ENCODE measurements around the gene RNF225. TPM values are rescaled to one million over a fixed set of nuclear protein-coding genes. Genes with fewer than 3 reads are reported as not detected.
A peak's percentile ranks its signal among the peaks of the same experiment; 100 is the strongest.
"Not testable (repeated sequence)": the region's sequence is repeated elsewhere in the genome, so short reads cannot be mapped to it uniquely, and the experiment has no call there.

RNF225 gene
- total and polyA plus RNA-seq, 2 donors (not counting 1 experiment from before 2014, with no cell fraction given) = 0.49 TPM; not detected in 1

GRCh38 chr19:58401840-58402421, 6.5 kb downstream of the RNF225 start:
- ATAC-seq (ENCODE audit: low read depth) = no peak
- H3K27me3 Mint-ChIP-seq = peaks cover 3% of the 10 kb centered on the region
- H3K36me3 ChIP-seq (replicated peaks in 1 of 2; ENCODE audit: control extremely low read depth in 1 of 2, control insufficient read depth in 1 of 2, extremely low read depth in 1 of 2, insufficient read depth in 2 of 2, low read length in 1 of 2) = no peaks in the 10 kb centered on the region
- H3K4me3 ChIP-seq (ENCODE audit: control extremely low read depth in 1 of 5, extremely low read depth in 1 of 5, insufficient read depth in 1 of 5, low read depth in 2 of 5, low read length in 4 of 5) = peak overlapping the region; percentile 21 to 68 (median 64)
- H3K9me3 ChIP-seq (ENCODE audit: control extremely low read depth in 1 of 3, control insufficient read depth in 2 of 3, insufficient read depth in 1 of 3, low read length in 2 of 3) = peaks cover 0 to 7% (median 0%) of the 10 kb centered on the region in 3 donors
- no peak overlapping the region for H3K27ac Mint-ChIP-seq
- peaks cover 6 to 15% of the 10 kb centered on the region in 2 donors for H3K4me1 ChIP-seq (ENCODE audit: control insufficient read depth in 2 of 2, insufficient read depth in 2 of 2, low read length in 2 of 2)
- DNase-seq = peak; percentile 32
- peak overlapping the region; percentile 62 to 87 for H3K27ac ChIP-seq (ENCODE audit: low read length in 2 of 2)
- CTCF ChIA-PET = no interaction called here
- peaks cover 2% of the 10 kb centered on the region for H3K79me2 ChIP-seq (ENCODE audit: control insufficient read depth, insufficient read depth, low read length)
- H3K4me1 Mint-ChIP-seq = peaks cover 14% of the 10 kb centered on the region
- TF ChIP-seq, protein P1, sequence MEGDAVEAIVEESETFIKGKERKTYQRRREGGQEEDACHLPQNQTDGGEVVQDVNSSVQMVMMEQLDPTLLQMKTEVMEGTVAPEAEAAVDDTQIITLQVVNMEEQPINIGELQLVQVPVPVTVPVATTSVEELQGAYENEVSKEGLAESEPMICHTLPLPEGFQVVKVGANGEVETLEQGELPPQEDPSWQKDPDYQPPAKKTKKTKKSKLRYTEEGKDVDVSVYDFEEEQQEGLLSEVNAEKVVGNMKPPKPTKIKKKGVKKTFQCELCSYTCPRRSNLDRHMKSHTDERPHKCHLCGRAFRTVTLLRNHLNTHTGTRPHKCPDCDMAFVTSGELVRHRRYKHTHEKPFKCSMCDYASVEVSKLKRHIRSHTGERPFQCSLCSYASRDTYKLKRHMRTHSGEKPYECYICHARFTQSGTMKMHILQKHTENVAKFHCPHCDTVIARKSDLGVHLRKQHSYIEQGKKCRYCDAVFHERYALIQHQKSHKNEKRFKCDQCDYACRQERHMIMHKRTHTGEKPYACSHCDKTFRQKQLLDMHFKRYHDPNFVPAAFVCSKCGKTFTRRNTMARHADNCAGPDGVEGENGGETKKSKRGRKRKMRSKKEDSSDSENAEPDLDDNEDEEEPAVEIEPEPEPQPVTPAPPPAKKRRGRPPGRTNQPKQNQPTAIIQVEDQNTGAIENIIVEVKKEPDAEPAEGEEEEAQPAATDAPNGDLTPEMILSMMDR (IDR thresholded peaks at IDR 0.05) = no peak
- TF ChIP-seq EZH2 (IDR thresholded peaks at IDR 0.05; ENCODE audit: borderline replicate concordance, insufficient read depth, low read depth, low read length, poor library complexity, severe bottlenecking) = no peak
- H3K9me3 Mint-ChIP-seq (ENCODE audit: insufficient read depth) = no peaks in the 10 kb centered on the region
- intact Hi-C loops (cut with micrococcal nuclease) = loop anchor here (1.0 to 2.0 kb wide), 10 partner anchors 15 to 219 kb away; partner anchors contain the start of genes ERVK3-1, MZF1, RPS5 and ZNF132
- H3K4me2 ChIP-seq (replicated peaks; ENCODE audit: low read depth, low read length, poor library complexity, severe bottlenecking) = peak overlapping the region; percentile 99
- H2AFZ ChIP-seq (ENCODE audit: insufficient read depth, low read depth, low read length, poor library complexity, severe bottlenecking) = peak overlapping the region; percentile 77
- 33% methylated on average over 11 of the region's 23 CpGs for WGBS (ENCODE audit: insufficient coverage)
- POLR2A ChIA-PET = interaction anchor here (0.7 kb wide), 2 partner anchors 22 to 166 kb away, joined by 5 to 6 read pairs; no protein-coding TSS in a partner anchor
- H3K27me3 ChIP-seq (replicated peaks in 1 of 4; ENCODE audit: control extremely low read depth in 1 of 4, control insufficient read depth in 3 of 4, insufficient read depth in 4 of 4, low read length in 3 of 4) = peaks cover 0 to 17% (median 6%) of the 10 kb centered on the region in 4 experiments
- H3K4me3 Mint-ChIP-seq = peak overlapping the region; percentile 89
- H4K20me1 ChIP-seq (ENCODE audit: control insufficient read depth, insufficient read depth, low read length, poor library complexity, severe bottlenecking) = no peaks in the 10 kb centered on the region
- H3K9ac ChIP-seq (ENCODE audit: low read length) = peak overlapping the region; percentile 70

DNA sequence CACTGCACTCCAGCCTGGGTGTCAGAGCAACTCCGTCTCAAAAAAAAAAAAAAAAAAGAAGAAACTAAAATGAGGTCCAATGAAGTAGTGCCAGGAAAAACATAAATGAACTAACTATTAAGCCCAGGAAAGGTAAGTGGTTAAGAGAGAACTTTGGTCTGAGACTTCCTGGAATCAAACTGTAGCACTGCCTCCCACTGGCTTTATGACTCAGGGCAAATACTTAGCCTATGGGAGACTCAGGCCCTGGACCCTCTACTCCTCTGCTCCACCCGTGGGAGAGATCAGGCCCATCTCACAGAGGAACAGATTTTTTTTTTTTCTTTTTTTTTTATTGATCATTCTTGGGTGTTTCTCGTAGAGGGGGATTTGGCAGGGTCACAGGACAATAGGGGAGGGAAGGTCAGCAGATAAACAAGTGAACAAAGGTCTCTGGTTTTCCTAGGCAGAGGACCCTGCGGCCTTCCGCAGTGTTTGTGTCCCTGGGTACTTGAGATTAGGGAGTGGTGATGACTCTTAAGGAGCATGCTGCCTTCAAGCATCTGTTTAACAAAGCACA, 8.5 kb downstream of the RNF225 start:
- H3K9me3 ChIP-seq (ENCODE audit: control extremely low read depth in 1 of 3, control insufficient read depth in 2 of 3, insufficient read depth in 1 of 3, low read length in 2 of 3); H3K4me3 ChIP-seq (ENCODE audit: control extremely low read depth in 1 of 5, extremely low read depth in 1 of 5, insufficient read depth in 1 of 5, low read depth in 2 of 5, low read length in 4 of 5); H2AFZ ChIP-seq (ENCODE audit: insufficient read depth, low read depth, low read length, poor library complexity, severe bottlenecking); H3K9me3 Mint-ChIP-seq (ENCODE audit: insufficient read depth); H3K4me3 Mint-ChIP-seq; H4K20me1 ChIP-seq (ENCODE audit: control insufficient read depth, insufficient read depth, low read length, poor library complexity, severe bottlenecking); H3K27me3 ChIP-seq (replicated peaks in 1 of 4; ENCODE audit: control extremely low read depth in 1 of 4, control insufficient read depth in 3 of 4, insufficient read depth in 4 of 4, low read length in 3 of 4); H3K79me2 ChIP-seq (ENCODE audit: control insufficient read depth, insufficient read depth, low read length); H3K27ac ChIP-seq (ENCODE audit: low read length in 2 of 2); H3K27ac Mint-ChIP-seq; POLR2A ChIA-PET; CTCF ChIA-PET; intact Hi-C loops (cut with micrococcal nuclease); H3K4me2 ChIP-seq (replicated peaks; ENCODE audit: low read depth, low read length, poor library complexity, severe bottlenecking); ATAC-seq (ENCODE audit: low read depth); H3K9ac ChIP-seq (ENCODE audit: low read length); H3K27me3 Mint-ChIP-seq; DNase-seq; H3K36me3 ChIP-seq (replicated peaks in 1 of 2; ENCODE audit: control extremely low read depth in 1 of 2, control insufficient read depth in 1 of 2, extremely low read depth in 1 of 2, insufficient read depth in 2 of 2, low read length in 1 of 2): not testable (repeated sequence)
- H3K4me1 ChIP-seq (ENCODE audit: control insufficient read depth in 2 of 2, insufficient read depth in 2 of 2, low read length in 2 of 2) = peaks cover 14 to 29% of the 10 kb centered on the region in 2 donors
- peaks cover 32% of the 10 kb centered on the region for H3K4me1 Mint-ChIP-seq
- no CpG with 5 or more reads among the region's 5 CpGs for WGBS (ENCODE audit: insufficient coverage)

All from B cell (primary cell).